Testis (tissue), 2 donors: ENCODE measurements around the gene GNA12.

Experiments
- CTCF ChIP-seq, 3 experiments: fragments of 450-650 bp in 2 of 3; fragments of 200-600 bp in 1 of 3; sonication (generic) in 1 of 3; IDR thresholded peaks; one replicate each; pipeline ENCODE4 v1.5.1; 2016 to 2019; ENCODE audit warnings: antibody characterized with exemption in 3 of 3, mild to moderate bottlenecking in 2 of 3, moderate library complexity in 1 of 3
- POLR2A ChIP-seq: fragments of 450-650 bp; IDR thresholded peaks from one replicate; pipeline ENCODE4 v1.6.1; 2017; ENCODE audit warnings: antibody characterized with exemption, mild to moderate bottlenecking, moderate library complexity

- TF ChIP-seq CTCF (IDR thresholded peaks at IDR 0.05) (no peak), POLR2A (no peak)
Measured at GRCh38 chr7:2882111-2882510, 38.0 kb upstream of the GNA12 start.
